Colonic mucosa (tissue), 4 donors: ENCODE results near the gene HIGD2B. TPM values are rescaled to one million over a fixed set of nuclear protein-coding genes. Genes with fewer than 3 reads are reported as not detected.
A peak's percentile ranks its signal among the peaks of the same experiment; 100 is the strongest.

ENCODE experiments used
- DNase-seq: peaks from one replicate; pipeline ENCODE4 v3.0.0-alpha.2; 2020
- H3K27ac ChIP-seq: fragments of 200-600 bp; one replicate; pipeline ENCODE4 v1.8.0; 2021
- H3K27me3 ChIP-seq: fragments of 200-600 bp; one replicate; pipeline ENCODE4 v1.8.0; 2021
- H3K36me3 ChIP-seq: fragments of 200-600 bp; one replicate; pipeline ENCODE4 v1.8.0; 2021
- H3K4me1 ChIP-seq: fragments of 200-600 bp; one replicate; pipeline ENCODE4 v1.8.0; 2021; ENCODE audit warnings: mild to moderate bottlenecking
- H3K4me3 ChIP-seq: fragments of 200-600 bp; one replicate; pipeline ENCODE4 v1.8.0; 2021
- H3K9ac ChIP-seq, 2 donors: one replicate each; pipeline ENCODE4 v1.7.0; 2013; ENCODE audit warnings: control low read depth in 2 of 2, low read depth in 2 of 2, low read length in 2 of 2
- H3K9me3 ChIP-seq: fragments of 200-600 bp; one replicate; pipeline ENCODE4 v1.8.0; 2021
- CTCF ChIP-seq: fragments of 200-600 bp; IDR thresholded peaks from one replicate; pipeline ENCODE4 v1.8.0; 2022; ENCODE audit warnings: antibody characterized with exemption, mild to moderate bottlenecking
- intact Hi-C: fragments of 100-400 bp; cut with DNase I; formaldehyde crosslinking; loops from one replicate; pipeline ENCODE4 v1.14.1; 2022
- total RNA-seq, 2 donors: library from RNA; stranded (reverse); fragmentation: NEBNext Ultra II Directional in 1 of 2; extraction: Animal tissue kit (Norgen Biotek cat#: 25700) in 1 of 2; gene quantifications; one replicate each; pipeline ENCODE4 v1.2.1, GENCODE V29; 2021
- donor health status: healthy.
- donor health status: DM: no; HTN: no; CAD: no.
- donor health status: DM: no; HTN: no; CAD: no.

Gene HIGD2B
- total RNA-seq, 2 donors from 2014 or later, result not detected

DNA sequence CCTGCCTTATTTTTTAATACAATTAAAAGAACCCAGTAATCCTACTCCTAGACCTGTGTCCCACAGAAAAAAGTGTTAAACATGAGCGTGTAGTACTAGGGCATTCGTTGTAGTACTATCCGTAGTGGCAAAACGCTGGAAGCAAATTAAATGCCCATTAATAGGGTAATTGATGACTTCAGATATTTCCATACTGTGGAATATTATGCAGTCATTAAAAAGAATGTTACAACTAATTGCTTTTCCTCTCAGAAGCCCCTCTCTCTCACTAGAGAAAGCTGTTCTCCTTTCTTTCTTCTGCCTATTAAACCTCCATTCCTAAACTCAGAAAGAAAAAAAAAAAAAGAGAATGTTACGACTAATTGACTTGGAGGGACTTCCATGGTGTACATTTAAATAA, 2.7 kb upstream of the HIGD2B start:
- Histone ChIP-seq H3K9me3 (no peaks in the 10 kb centered on the region), H3K36me3 (no peaks in the 10 kb centered on the region), H3K9ac (no peak overlapping the region), H3K4me3 (no peak overlapping the region), H3K4me1 (no peaks in the 10 kb centered on the region), H3K27me3 (no peaks in the 10 kb centered on the region), H3K27ac (no peak overlapping the region)
- TF ChIP-seq CTCF, result no peak
- intact Hi-C loops, result no loop called here
- no peak for DNase-seq

- H3K27ac ChIP-seq, result peak overlapping the region; percentile 94
- intact Hi-C loops, result no loop called here
- H3K27me3 ChIP-seq, result no peaks in the 10 kb centered on the region
- peak overlapping the region; percentile 65 for H3K4me3 ChIP-seq
- TF ChIP-seq CTCF, result no peak
- no peaks in the 10 kb centered on the region for H3K4me1 ChIP-seq
- peak overlapping the region; percentile 65 to 71 for H3K9ac ChIP-seq
- DNase-seq, result peak; percentile 29
- H3K36me3 ChIP-seq, result no peaks in the 10 kb centered on the region
- no peaks in the 10 kb centered on the region for H3K9me3 ChIP-seq
These were observed 569 bp downstream of the HIGD2B start for GRCh38 chr15:72685301-72685924.

DNA sequence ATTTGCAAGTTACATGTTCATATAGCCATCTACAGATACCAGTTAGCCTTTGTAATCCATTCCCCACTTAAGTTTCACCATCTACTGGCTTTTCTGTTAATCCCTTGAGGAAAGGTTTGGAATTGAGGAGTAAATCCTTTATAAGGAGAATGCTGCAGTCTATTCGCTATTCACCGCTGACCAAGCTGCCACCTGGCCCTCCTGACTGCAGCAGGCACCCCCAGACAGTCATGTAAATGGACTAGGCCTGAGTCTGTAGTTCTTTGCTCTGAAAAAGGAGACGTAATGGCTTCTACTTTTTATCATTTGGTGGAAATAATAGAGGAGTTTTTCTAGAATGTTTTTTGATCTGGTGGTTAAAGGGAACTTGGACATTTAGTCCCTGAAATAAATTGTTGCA, 3.2 kb downstream of the HIGD2B start:
- intact Hi-C loops, result no loop called here
- no peak overlapping the region for H3K27ac ChIP-seq
- H3K4me3 ChIP-seq, result no peak overlapping the region
- H3K9me3 ChIP-seq, result no peaks in the 10 kb centered on the region
- DNase-seq, result no peak
- H3K36me3 ChIP-seq, result no peaks in the 10 kb centered on the region
- H3K27me3 ChIP-seq, result peaks cover 2% of the 10 kb centered on the region
- TF ChIP-seq CTCF, result no peak
- H3K4me1 ChIP-seq, result no peaks in the 10 kb centered on the region
- no peak overlapping the region for H3K9ac ChIP-seq

GRCh38 chr15:72680931-72681330, 5.1 kb downstream of the HIGD2B start:
- H3K9ac ChIP-seq, result no peak overlapping the region
- no peak overlapping the region for H3K27ac ChIP-seq
- intact Hi-C loops, result no loop called here
- no peak for TF ChIP-seq CTCF
- no peaks in the 10 kb centered on the region for H3K9me3 ChIP-seq
- H3K4me3 ChIP-seq, result no peak overlapping the region
- no peaks in the 10 kb centered on the region for H3K36me3 ChIP-seq
- no peak for DNase-seq
- no peaks in the 10 kb centered on the region for H3K4me1 ChIP-seq
- peaks cover 5% of the 10 kb centered on the region for H3K27me3 ChIP-seq

DNA sequence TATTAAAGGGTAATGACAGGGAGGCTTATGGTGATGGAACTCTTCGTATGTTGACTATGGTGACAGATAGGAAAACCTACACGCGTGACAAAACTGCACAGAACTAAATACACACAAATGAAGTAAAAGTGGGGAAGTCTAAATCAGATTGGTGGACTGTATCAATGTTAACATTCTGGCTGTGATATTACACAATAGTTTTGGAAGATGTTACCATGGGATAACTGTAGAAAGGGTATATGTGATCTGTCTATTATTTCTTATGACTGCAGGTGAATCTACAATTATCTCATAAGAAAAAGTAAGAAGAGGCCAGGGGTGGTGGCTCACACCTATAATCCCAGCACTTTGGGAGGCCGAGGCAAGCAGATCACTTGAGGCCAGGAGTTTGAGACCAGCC, 9.1 kb downstream of the HIGD2B start:
- H3K27me3 ChIP-seq, result peaks cover 5% of the 10 kb centered on the region
- no peak overlapping the region for H3K4me3 ChIP-seq
- intact Hi-C loops, result loop anchor here (10.0 kb wide), 1 partner anchor 72 kb away; no protein-coding TSS in a partner anchor
- DNase-seq, result no peak
- no peaks in the 10 kb centered on the region for H3K4me1 ChIP-seq
- no peaks in the 10 kb centered on the region for H3K36me3 ChIP-seq
- TF ChIP-seq CTCF, result no peak
- no peak overlapping the region for H3K9ac ChIP-seq
- H3K9me3 ChIP-seq, result no peaks in the 10 kb centered on the region
- no peak overlapping the region for H3K27ac ChIP-seq
